GM18870 (cell line): ENCODE results near the gene FAM72C.
"Not testable (repeated sequence)": the region's sequence is repeated elsewhere in the genome, so short reads cannot be mapped to it uniquely, and the experiment has no call there.

Source experiments
- ATAC-seq: cut with Tn5 transposase; IDR thresholded peaks from one replicate; pipeline ENCODE4 v1.9.1; 2021; ENCODE audit warnings: moderate library complexity; ENCODE audit not compliant: unreplicated experiment

Gene FAM72C

GRCh38 chr1:143987868-143988267, 16.1 kb upstream of the FAM72C start:
- ATAC-seq = not testable (repeated sequence)

DNA sequence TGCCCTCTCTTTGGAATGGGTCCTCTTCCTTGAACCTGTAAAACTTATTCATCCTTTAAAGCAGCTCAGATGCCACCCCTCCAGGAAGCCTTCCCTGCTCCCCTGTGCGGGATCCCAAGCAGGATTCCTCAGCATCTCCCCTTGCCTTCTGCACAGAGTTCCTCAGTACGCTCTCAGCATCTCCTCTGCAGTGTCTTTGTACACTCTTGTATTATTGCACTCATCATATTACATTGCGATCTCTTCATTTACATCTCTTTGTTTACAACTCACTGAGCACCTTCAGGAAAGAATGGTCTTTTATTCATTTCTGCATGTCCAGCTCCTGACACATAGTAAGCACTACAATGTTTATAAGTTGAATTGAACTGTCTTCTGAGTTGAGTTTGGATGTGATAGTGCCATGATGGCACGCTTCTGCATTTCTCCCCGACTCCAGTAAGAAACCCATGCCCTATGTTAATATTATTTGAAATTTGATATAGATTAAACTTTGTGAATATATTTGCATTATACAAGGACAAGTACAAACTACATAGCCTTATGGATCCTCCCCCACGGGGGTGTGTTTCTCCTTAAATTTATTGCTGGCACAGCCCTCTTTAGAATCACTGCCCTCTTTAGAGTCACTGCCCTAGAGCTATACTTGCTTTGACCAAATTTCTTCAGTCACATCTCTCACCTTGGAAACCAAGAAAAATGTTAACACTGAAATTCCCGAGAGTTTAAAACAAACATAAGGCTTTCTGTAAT, 13.1 kb upstream of the FAM72C start:
- not testable (repeated sequence) for ATAC-seq

- not testable (repeated sequence) for ATAC-seq
Measured at GRCh38 chr1:143974416-143974815, 2.6 kb upstream of the FAM72C start.

DNA sequence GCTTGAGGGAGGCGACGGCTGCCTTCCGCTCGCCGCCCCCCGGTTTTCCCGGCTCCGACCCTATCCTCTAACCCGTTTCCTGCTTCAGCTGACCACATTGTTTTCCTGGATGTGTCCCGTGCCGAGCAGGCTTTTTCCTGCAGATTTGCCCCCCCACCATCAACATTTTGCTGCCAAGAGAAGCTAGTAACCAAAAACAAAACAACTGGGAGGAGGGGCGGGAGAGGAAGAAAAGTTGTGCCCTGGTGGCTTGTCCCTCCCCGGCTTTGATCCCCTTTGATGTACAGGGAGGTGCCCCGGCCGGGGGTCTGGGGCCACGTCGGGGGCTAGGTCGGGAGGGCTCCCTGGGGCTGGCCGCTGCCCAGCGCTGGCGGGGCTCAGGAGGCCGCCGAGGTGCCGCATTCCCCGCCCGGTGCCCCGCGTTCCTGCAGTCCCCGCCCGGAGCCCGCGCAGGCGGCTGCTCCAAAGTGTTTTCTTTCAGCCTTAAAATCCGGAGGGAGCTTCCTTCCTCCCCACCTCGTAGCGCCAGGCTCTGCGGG, 2.2 kb upstream of the FAM72C start:
- ATAC-seq = not testable (repeated sequence)

GRCh38 chr1:143972753-143973326, 1.1 kb upstream of the FAM72C start:
- ATAC-seq = peak; percentile 10

GRCh38 chr1:143965860-143966259, 5.9 kb downstream of the FAM72C start:
- ATAC-seq = not testable (repeated sequence)

DNA sequence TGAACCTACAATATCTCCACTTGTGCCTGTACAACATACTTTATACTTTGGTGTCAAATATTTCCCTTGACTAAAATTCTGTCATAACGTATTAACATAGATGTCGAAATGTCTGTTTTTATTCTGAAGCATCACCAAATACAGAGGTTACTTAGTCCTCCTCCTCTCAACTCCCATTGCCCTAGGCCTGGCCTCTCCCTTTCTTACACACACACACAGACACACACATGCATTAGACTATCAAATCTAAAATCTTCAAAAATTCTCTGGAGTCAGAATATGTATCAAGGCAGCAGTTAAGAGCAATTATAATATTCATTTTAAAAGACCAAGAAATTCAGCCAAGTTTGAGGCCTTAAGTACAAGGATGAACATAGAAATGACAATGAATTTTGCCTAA, 7.5 kb downstream of the FAM72C start:
- not testable (repeated sequence) for ATAC-seq

DNA sequence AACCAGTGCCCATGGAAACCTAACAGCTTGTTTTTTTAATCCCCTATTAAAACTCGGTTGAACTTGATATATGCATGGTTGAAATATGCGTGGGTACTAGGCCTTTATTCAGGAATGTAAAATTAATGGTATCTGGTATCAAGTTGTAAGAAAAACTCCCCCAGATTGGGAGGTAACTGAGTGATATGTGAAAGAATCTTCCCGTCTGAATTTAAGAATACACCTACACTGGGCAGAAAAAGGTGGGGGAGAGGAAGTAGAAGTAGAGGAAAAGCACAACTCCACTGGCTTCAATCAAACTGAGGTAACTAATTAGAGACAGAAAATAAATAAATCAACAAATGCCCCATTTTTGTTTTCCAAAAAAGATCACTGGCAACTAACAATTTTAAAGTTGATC, 15.9 kb downstream of the FAM72C start:
- ATAC-seq = not testable (repeated sequence)

DNA sequence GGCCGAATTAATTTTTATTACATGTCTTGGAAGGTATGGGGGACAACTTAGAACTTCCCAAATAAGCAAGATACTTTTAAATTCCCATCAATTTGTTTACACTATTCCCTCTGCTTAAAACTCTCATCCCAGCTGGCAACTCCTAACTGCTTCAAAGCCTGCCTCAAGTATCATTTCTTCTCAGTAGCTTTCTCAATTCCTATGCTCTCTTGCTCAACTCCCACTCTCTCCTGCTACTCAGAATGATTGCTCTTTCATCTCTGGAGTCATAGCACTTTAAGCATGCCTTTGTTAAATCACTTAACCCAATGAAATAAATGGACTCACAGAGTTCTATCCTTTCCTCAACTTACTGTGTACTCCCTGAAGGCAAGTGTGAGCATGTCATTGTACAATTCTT, 18.9 kb downstream of the FAM72C start:
- ATAC-seq = not testable (repeated sequence)

DNA sequence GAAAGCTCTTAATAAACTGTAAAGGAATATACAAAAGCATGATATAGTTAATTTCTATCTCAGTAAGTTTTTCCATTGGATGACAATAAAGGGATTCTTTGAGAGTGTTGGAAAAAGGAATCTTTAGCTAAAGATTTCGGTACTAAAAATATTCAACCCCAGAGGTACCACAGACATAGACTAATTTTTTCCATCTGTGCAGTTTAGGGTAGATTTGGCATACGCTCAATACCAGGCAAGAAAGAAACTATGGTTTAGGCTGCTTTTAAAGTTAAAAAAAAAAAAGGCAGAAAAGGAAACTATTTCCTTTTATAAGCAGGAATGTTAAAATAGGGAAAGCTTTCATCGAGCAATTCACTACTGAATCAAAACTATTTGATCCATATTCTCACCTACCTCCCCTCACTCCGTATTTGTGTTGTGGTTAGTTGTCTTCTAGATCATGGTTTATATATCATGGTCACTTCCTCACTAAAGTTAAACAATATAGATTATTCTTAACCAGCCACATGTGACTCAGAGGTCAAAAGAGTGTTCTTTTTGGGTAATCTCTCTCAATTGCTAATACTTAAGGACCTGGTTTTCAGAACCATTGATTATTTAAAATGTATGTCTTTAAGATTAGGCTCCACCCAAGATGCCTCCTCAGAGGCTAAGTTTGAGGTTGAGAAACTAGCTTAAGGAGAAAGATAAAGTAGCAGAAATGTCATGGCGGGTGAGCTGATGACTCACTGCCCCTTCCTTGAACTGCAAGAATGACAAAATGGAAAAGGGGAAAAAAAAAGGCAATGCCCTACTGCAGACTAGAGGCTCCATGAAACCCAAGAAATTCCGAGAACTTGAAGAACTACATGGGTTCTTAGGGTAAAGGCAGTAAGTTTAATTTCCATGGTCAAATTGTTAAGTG, 20.0 kb downstream of the FAM72C start:
- not testable (repeated sequence) for ATAC-seq

GRCh38 chr1:143947749-143948148, 24.0 kb downstream of the FAM72C start:
- ATAC-seq = not testable (repeated sequence)

DNA sequence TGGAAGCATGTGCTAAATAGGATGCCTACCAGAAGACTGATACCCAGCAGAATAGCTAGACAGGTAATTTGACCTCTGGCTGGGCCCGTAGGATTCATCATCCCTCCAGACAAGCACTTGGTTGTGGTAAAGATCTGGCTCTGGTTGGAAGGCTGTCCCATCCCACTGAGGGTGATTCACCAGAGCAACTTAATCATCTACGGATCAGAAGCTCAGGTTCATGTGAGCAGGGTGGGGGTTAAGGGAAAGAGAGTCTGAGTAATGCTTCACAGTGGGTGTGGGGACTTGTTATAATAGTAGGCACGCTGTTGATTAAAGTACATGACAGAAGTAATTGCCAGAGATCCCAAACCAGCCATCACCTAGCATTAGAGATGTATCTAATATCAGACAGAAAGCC, 26.5 kb downstream of the FAM72C start:
- ATAC-seq = not testable (repeated sequence)

GRCh38 chr1:143944576-143945240, 27.1 kb downstream of the FAM72C start:
- not testable (repeated sequence) for ATAC-seq

DNA sequence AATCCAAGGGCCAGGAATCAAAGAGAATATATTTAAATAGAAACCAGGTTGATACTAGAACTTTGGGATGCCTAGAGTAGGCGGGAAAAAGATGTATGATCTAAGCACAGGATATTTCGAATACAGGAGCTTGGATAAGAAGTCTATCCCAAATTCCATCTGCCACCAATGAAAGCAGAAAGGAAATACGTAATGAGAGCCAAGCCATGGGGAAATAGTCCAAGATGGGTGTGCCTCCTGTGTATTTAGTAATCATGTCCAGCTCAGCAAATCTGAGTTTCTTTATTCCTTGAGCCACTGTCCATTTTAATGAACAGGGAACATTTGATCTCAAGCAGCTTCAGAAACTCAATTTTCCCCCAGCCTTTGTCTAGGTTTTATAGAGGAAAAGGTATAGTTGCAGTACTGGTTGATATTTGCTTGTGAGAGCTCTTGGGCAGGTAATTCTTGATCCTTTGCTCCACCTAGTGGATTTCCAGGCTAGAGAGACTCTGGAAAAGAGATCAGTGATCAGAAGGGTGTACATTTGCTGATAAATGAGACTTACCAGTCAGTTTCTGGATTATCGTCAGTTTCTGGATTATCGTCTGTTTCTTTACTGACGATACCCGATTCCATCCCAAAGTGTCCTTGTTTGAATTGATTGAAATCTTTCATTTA, 28.3 kb downstream of the FAM72C start:
- ATAC-seq = not testable (repeated sequence)

GRCh38 chr1:143942238-143942860, 29.4 kb downstream of the FAM72C start:
- not testable (repeated sequence) for ATAC-seq

DNA sequence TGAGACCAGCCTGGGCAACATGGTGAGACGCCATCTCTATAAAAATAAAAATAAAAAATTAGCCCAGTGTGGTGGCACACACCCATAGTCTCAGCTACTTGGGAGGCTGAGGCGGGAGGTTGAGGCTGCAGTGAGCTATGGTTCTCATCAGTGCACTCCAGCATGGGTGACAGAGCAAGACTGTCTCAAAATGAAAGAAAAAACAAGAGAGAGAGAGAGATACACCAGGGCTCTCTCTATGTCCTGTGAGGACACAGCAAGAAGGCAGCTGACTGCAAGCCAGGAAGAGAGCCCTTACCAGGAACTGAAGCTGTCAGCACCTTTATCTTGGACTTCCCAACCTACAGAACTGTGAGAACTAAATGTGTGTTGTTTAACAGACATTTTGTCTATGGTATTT, 32.1 kb downstream of the FAM72C start:
- ATAC-seq = not testable (repeated sequence)

DNA sequence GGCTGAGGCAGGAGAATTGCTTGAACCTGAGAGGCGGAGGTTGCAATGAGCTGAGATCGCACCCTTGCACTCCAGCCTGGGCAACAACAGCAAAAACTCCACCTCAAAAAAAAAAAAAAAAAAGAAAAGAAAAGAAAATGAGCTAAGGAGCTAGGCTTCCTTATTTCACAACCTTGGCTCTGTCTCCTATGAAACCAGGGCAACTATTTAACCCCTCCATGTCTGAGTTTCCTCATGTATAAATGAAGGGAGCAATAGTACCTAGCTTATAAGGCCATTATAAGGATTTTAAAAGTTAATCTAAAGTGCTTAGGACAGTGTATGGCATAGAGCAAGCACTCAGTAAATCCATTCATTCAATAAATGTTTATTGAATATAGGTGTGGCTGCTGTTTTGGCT, 32.9 kb downstream of the FAM72C start:
- not testable (repeated sequence) for ATAC-seq

- ATAC-seq = peak; percentile 61
Measured at GRCh38 chr1:143936457-143937115, 35.2 kb downstream of the FAM72C start.

GRCh38 chr1:143919127-143919526, 52.7 kb downstream of the FAM72C start:
- ATAC-seq = not testable (repeated sequence)
